Progenitor cell of endocrine pancreas (in vitro differentiated cells): Measurements from ENCODE around the gene INAFM2. TPM values are rescaled to one million over a fixed set of nuclear protein-coding genes. Genes with fewer than 3 reads are reported as not detected.
A peak's percentile ranks its signal among the peaks of the same experiment; 100 is the strongest.

Experiments used
- DNase-seq: peaks from one replicate; pipeline ENCODE4 v3.0.0; 2021; ENCODE audit warnings: low spot score; ENCODE audit not compliant: unreplicated experiment
- H3K27ac Mint-ChIP-seq: 2 replicates; pipeline ENCODE4 v1.8.0; 2021; ENCODE audit warnings: mild to moderate bottlenecking, moderate library complexity, mixed read lengths
- H3K27me3 Mint-ChIP-seq: 2 replicates; pipeline ENCODE4 v1.8.0; 2021; ENCODE audit warnings: mixed read lengths
- H3K36me3 Mint-ChIP-seq: 2 replicates; pipeline ENCODE4 v1.8.0; 2022; ENCODE audit warnings: mixed read lengths; ENCODE audit not compliant: insufficient read depth
- H3K4me1 Mint-ChIP-seq: 2 replicates; pipeline ENCODE4 v1.8.0; 2021; ENCODE audit warnings: low read depth, mixed read lengths
- H3K4me3 Mint-ChIP-seq: 2 replicates; pipeline ENCODE4 v1.8.0; 2021; ENCODE audit warnings: low read depth, mild to moderate bottlenecking, moderate library complexity, mixed read lengths
- H3K9me3 Mint-ChIP-seq: 2 replicates; pipeline ENCODE4 v1.8.0; 2021; ENCODE audit warnings: low read depth, mixed read lengths
- total RNA-seq: library from RNA; stranded (reverse); gene quantifications from 2 replicates; pipeline ENCODE4 v1.2.1, GENCODE V29; 2021
- TF ChIP-seq, protein P1 (sequence below): fragments of 200-600 bp; sonication (generic); IDR thresholded peaks from one replicate; pipeline ENCODE4 v1.5.0; 2021; ENCODE audit warnings: antibody characterized with exemption, mild to moderate bottlenecking; ENCODE audit not compliant: unreplicated experiment

INAFM2 gene
- total RNA-seq, 1 donor from 2014 or later, result 14.9 TPM

DNA sequence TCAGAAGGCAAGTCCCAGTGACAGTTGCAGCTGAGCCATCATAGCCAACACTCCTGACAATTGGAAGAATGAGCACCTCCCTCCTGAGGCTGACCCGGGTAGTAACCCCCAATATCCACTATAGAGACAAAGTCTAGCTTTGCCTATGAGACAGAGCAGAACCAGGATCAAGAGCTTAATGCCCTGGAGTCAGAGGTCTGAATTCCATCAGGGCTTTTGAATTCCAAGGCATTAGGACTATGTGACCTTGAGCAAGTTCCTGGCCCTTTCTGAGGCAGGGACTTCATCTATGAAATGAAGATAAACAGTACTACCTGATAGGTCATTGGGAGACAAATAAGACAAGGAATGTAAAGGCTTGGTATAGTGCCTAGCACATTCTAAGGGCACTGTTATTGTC lies 3.1 kb upstream of the INAFM2 start:
- no peak overlapping the region for H3K27ac Mint-ChIP-seq
- DNase-seq, result no peak
- peaks cover 60% of the 10 kb centered on the region for H3K27me3 Mint-ChIP-seq
- no peak overlapping the region for H3K4me3 Mint-ChIP-seq
- TF ChIP-seq, protein P1, sequence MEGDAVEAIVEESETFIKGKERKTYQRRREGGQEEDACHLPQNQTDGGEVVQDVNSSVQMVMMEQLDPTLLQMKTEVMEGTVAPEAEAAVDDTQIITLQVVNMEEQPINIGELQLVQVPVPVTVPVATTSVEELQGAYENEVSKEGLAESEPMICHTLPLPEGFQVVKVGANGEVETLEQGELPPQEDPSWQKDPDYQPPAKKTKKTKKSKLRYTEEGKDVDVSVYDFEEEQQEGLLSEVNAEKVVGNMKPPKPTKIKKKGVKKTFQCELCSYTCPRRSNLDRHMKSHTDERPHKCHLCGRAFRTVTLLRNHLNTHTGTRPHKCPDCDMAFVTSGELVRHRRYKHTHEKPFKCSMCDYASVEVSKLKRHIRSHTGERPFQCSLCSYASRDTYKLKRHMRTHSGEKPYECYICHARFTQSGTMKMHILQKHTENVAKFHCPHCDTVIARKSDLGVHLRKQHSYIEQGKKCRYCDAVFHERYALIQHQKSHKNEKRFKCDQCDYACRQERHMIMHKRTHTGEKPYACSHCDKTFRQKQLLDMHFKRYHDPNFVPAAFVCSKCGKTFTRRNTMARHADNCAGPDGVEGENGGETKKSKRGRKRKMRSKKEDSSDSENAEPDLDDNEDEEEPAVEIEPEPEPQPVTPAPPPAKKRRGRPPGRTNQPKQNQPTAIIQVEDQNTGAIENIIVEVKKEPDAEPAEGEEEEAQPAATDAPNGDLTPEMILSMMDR, result no peak
- H3K9me3 Mint-ChIP-seq, result peaks cover 4% of the 10 kb centered on the region
- no peaks in the 10 kb centered on the region for H3K36me3 Mint-ChIP-seq
- H3K4me1 Mint-ChIP-seq, result no peaks in the 10 kb centered on the region

DNA sequence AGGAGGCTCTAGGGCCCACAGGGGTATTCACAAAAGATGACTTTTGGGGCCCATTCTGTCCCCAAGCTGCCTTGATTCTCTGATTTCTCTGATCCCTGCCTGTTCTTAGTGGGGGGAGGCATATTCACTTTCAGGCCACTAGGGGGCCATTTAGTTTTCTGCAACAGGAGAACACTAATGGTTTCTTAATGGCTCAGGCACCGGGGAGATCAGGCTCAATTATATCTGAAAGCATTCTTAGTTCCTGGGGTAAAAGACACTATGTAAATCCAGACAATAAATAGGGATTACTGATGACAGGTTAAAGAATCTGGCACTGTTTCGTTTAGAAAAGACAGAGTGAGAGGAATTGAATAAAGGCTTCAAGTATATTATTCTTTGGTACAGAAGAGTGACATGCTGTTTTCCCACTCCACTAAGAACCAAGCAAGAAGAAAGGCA lies 2.5 kb upstream of the INAFM2 start:
- TF ChIP-seq, protein P1, result peak; percentile 87

DNA sequence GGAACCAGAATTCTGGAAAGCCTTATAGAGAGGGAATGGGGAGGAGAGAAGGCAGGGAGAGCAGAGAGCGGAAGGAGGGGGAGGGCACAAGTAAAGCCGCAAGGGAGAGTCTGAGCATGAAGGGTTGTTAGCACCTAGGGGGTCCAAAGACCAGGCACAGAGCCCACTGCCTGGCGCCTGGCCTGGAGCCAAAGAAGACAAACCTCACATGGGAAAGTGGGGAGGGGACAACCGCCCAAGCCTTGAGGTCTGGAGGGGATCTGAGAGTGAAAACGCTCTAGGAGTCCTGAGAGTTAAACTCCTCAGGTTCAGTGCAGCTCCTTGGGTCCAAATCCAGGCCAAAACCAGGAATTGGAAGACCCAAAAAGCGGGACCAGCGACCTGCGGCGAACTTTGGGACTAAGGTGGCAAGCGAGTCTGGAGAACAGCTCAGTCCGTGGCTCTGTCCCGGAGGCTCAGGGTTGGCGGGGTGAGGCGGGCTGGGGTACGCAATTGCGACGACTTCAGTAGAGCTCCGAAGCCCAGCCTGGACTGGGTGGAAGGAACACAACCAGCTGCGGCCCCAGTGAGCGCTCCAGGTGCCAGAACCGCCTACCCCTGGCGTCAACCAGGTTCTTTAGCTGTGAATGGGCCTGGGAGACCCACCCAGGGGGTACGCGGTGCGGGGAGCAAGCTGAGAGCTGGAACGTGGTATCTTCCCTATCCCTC lies 807 bp upstream of the INAFM2 start:
- peaks cover 2% of the 10 kb centered on the region for H3K36me3 Mint-ChIP-seq
- no peak for DNase-seq
- no peak overlapping the region for H3K27ac Mint-ChIP-seq
- H3K4me1 Mint-ChIP-seq, result no peaks in the 10 kb centered on the region
- TF ChIP-seq, protein P1, result no peak
- peaks cover 62% of the 10 kb centered on the region for H3K27me3 Mint-ChIP-seq
- H3K9me3 Mint-ChIP-seq, result peaks cover 4% of the 10 kb centered on the region
- peak overlapping the region; percentile 50 for H3K4me3 Mint-ChIP-seq

More for the DNA sequence above, 2.5 kb upstream of the INAFM2 start:
- Mint-ChIP-seq H3K27me3 (peaks cover 60% of the 10 kb centered on the region), H3K4me3 (no peak overlapping the region), H3K27ac (no peak overlapping the region), H3K9me3 (peaks cover 4% of the 10 kb centered on the region), H3K4me1 (no peaks in the 10 kb centered on the region), H3K36me3 (peaks cover under 1% of the 10 kb centered on the region)
- no peak for DNase-seq

DNA sequence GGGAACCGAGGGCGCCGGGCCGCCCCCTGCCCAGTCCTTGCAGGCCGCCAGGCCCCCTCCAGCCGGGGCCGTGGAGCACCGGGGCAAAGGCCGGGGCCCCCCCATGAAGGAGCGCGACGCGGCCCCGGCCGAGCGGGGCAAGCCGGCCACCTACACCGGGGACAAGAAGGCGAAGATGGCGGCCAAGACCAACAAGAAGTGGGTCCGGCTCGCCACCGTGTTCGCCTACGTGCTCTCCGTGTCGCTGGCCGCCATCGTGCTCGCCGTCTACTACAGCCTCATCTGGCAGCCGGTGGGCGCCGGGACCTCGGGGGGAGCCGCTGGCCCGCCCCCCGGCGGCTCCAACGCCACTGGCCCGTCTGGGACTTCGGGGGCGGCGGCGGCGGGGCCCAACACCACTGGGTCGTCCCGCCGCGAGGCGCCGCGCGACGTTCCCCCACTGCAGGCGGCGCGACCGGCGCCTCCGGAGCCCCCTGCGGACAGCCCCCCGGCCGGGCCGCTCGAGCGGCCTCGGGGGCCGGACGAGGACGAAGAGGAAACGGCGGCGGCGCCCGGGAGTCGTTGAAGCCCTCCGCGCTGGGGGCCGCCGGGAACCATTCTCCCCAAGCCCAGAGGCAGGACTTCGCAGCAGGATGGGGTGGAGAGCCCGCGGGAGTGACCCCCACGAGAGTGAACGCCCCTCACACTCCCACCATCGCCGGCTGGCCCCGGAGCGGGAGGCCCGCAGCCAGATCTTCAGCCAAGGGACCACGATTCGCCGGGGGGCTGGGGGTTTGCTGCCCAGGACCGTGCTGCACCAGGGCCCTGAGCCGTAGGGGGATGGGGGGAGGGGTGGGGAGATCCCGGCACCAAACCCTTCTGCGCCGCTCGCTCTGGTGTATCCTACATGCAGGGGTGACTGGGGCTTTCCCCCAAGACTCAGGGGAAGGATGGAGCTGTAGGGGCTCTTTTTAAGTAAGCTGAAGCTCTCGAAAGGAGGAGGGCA lies 753 bp downstream of the INAFM2 start:
- H3K9me3 Mint-ChIP-seq, result peaks cover 4% of the 10 kb centered on the region
- TF ChIP-seq, protein P1, result no peak
- H3K27ac Mint-ChIP-seq, result no peak overlapping the region
- H3K4me3 Mint-ChIP-seq, result peak overlapping the region; percentile 68
- H3K4me1 Mint-ChIP-seq, result no peaks in the 10 kb centered on the region
- H3K36me3 Mint-ChIP-seq, result peaks cover 4% of the 10 kb centered on the region
- no peak for DNase-seq
- peaks cover 67% of the 10 kb centered on the region for H3K27me3 Mint-ChIP-seq

DNA sequence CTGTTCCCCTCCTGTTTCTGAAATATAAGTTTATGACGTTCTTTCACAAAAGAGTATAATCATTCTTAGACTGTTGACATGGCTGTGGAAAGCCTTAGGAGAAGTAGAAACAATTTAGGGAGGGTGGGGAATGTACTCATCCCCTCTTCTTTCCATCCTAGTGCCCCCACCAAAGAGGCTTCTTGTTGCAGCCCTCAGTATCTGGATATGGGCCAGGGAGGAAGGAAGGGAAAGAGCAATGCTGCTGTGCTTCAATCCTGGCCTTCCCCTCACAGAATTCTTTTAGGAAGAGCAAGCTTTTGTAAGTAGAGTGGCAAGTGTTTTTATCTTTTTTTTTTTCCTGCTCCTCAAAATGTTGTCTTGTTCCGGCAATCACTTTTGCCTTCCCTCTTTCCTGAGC lies 1.7 kb downstream of the INAFM2 start:
- peaks cover 4% of the 10 kb centered on the region for H3K9me3 Mint-ChIP-seq
- H3K4me3 Mint-ChIP-seq, result peak overlapping the region; percentile 68
- H3K4me1 Mint-ChIP-seq, result no peaks in the 10 kb centered on the region
- peaks cover 67% of the 10 kb centered on the region for H3K27me3 Mint-ChIP-seq
- H3K36me3 Mint-ChIP-seq, result peaks cover 4% of the 10 kb centered on the region
- DNase-seq, result no peak
- TF ChIP-seq, protein P1, result no peak
- no peak overlapping the region for H3K27ac Mint-ChIP-seq
